HTR-8/SVneo (cell line): ENCODE measurements around the gene MRAS.

Source experiments
- DNase-seq: peaks from one replicate; pipeline ENCODE4 v3.0.0; 2011; ENCODE audit warnings: low spot score, mixed read lengths; ENCODE audit not compliant: insufficient read length
- FAIRE-seq: peaks from 2 replicates; lab custom pipeline; 2011; peaks lifted over from hg19 to GRCh38; lab: Jason Lieb, UNC

MRAS gene

GRCh38 chr3:138338244-138338643, 10.1 kb upstream of the MRAS start:
- FAIRE-seq (no peak), DNase-seq (no peak)

GRCh38 chr3:138338811-138339210, 9.6 kb upstream of the MRAS start:
- DNase-seq: no peak
- no peak for FAIRE-seq

GRCh38 chr3:138340511-138340910, 7.9 kb upstream of the MRAS start:
- DNase-seq (no peak), FAIRE-seq (no peak)

DNA sequence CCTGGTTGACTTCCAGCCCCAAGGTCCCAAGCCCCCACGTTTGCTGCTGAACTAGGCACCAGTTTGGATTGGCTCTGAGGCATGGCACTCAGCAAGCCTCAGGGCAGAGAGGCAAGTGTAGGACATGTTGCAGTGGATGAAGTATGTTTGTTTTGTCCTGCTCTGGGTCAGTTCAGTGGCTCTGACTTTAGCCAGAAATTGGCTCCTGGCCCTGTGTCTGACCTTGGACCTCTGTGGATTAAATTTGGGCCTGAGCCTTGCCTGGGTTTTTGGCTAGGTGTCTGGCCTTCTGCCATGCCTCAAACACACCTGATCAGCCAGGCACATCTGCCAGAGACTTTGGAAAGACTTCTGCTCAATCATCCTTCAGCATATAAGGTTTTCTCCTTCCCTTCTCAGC, 3.6 kb upstream of the MRAS start:
- DNase-seq: no peak
- no peak for FAIRE-seq

DNA sequence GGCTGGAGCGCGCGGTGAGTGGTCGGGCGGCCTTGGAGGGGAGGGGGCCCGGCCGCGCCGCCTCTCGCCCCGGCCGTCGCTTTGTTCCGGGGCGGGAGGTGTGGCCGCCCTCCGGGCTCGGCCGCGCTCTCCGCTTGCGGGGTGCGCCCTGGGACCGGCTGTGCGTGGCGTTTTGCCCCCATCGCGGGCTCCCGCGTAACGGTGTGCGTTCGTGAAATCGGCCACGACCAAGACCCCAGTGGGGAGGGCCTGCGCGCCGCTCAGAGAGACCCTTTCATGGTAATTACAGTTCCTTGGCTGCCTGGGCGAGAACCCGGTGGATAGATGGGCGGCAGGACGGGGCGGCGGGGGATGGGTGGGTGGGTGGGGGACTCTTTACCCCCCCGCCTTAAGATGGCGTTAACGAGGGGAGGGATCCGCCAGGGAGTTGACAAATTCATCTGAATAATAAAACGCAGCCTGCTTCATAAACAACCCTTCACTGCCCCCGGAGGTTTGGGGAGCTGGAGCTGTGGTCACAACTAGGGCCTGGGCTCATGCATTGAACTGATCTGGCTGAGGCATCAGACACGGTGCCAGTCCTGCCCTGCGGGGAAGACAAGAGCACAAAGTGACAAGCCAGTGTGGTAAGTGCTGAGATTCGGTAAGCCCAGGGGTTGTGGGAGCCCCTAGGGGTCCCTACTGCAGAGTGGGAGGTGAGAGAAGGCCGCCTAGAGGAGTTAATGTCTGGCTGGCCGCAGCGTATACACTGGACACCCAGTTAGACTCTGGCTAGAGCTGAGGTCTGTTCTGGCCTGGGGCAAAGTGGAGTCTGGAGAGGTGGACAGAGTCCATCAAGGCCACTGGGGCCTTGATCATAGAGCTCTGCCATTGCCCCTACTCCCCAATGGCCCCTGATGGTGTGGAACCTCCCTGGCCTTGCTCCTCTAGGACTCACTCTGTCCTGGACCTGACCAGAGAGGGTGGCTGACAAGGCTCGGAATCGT, 668 bp downstream of the MRAS start:
- FAIRE-seq (no peak), DNase-seq (no peak)

DNA sequence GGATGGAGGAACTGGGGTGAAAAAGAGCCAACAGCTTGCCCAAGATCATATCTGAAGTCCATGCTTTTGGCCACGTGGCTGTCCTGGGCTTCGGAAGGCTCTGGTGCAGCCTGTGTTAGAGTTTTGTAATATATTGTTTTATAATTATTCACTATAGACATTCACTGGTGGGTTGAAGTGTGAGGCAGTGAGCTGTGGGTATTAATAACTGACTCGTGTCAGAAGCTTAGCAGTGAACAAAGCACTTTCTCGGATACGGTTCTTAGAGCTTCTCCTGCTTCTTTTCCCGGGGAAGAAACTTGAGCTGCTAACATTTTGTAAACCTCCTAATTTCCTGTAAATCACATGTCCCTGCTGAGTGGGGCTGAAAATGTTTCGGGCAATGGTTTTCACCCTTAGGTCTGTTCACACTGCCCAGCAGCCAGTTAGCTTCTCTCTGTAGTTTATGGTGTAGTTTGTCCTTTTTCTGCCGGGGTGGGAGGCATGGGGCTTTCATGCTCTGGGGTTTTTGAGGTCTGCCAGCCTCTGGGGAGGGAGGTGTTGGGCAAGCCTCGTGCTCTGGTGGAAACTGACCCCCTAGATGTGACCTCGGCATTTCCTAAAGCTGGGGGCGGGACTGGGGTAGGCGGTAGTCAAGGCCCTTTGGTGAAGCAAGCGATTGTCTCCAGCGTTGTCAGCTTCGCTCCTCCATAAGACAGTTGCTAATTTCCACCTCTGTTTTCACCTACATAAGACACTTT, 1.7 kb downstream of the MRAS start:
- FAIRE-seq (no peak), DNase-seq (no peak)

DNA sequence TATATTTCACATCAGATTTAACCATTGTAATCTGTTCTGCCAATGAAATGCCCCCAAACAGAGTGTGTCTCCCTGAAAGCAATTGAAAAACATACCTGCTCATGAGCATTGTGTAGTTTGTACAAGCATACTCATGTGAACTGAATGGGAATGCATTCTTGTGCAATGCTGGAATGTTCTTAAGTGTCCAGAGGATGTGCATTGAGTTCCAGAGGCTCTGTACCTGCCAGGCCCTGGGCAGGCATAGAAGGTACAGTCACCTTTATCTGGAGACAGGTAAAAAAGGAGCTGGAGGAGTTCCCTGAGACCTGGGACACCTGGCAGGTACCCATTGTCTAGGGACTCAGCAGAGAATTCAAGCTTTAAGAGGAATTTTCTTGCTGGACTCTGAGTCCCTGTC, 2.8 kb downstream of the MRAS start:
- DNase-seq: no peak
- no peak for FAIRE-seq

GRCh38 chr3:138351916-138352550, 3.7 kb downstream of the MRAS start:
- FAIRE-seq: peak; percentile 40
- no peak for DNase-seq

- DNase-seq (no peak), FAIRE-seq (no peak)
Observed at GRCh38 chr3:138354376-138354775, 6.0 kb downstream of the MRAS start.

DNA sequence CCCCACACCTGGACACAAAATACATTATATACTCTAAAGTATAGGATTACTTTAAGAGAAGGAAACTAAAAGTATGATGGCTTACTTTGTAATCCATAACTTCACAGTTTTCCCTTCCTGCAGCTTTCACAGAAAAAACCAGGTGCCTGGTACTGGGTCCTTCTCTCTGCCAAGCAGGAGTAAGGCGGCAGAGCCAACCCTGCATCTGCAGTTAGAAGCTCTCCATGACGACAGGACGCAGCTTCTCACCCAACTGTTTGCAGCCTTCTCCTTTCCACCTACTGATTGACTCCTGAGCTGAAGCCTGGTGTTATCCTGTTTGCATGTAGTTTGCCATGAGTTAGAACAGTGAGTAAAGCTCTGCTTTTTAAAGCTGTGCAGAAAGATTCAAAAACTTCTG, 6.7 kb downstream of the MRAS start:
- DNase-seq (no peak), FAIRE-seq (no peak)

GRCh38 chr3:138356730-138357405, 8.5 kb downstream of the MRAS start:
- FAIRE-seq: no peak
- no peak for DNase-seq

DNA sequence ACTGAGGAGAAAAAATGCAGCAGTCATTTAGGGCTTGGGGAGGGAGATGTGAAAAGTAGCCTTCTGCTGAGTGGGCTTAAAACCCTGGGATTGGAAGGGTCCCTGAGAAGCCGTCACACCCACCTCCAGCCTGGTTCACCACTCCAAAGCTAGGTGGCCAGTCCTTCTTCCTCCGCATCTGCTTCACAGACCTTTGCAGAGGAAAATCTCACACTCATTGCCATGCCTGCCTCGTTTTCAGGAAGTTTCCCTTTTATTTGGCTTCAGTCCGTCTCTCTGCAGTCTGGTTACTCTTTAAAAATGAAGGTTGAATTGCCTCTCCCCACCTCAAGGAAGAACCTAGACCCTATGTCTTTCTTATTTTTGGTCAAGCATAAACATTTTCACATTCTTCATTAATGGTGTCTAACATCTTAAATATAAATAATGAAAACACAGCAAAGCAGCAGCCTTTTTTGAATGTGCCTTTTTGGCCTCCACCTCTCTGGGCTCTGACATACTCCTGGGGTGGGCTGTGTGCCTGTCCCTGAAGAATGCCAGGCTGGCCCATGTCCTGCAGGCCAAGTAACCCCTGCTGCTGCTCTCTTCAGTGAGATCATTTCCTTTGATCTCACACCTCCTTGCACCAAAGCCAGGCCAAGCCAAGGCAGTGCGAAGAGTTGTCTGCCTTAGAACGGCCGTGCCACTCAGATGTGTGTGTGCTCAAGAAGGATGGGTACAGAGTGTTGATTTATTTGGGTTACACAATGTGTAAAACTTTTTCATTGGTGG, 11.0 kb downstream of the MRAS start:
- FAIRE-seq (no peak), DNase-seq (no peak)

GRCh38 chr3:138359919-138360868, 11.8 kb downstream of the MRAS start:
- no peak for FAIRE-seq
- no peak for DNase-seq

GRCh38 chr3:138360869-138361525, 12.6 kb downstream of the MRAS start:
- DNase-seq: no peak
- no peak for FAIRE-seq

DNA sequence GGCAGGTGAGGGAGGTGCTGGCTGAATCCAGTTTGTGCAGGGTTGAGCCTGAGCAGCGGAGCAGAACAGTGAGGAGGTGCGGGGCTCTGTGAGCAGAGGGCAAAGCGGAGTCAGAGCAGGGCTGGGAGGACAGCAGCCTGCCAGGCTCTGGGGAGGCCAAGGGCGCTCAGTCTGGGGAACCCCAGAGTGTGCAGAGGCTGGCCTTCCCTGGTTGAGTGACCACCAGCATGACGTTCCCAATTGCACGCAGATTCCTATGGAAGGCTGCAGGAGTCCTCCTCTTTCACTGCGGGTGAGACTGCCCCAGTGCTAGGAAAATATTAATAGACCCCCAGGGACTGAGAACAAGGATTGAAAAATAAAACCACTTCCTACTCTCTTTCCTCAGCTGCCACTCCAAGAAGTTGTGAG, 13.2 kb downstream of the MRAS start:
- DNase-seq (no peak), FAIRE-seq (no peak)

DNA sequence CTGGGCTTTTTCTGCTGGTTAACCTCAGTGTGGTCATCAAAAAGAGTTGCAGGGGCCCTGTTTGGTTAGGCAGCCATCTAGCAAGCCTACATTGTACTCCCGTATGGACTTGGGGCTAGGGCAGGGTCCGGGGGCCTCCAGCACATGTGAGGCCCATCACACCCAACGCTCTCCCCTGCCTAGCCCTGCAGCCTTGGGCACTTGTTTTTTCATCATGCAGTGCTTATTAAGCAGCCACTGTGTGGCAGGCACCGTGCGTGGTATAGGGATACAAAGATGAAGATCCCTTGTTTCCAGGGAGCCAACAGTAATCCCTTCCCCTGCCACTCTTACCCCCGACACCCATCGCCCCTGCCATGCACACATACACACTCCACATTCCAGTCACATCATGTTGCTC, 14.2 kb downstream of the MRAS start:
- FAIRE-seq (no peak), DNase-seq (no peak)

GRCh38 chr3:138363322-138363721, 14.9 kb downstream of the MRAS start:
- DNase-seq: no peak
- FAIRE-seq: no peak
